Gastroesophageal sphincter (tissue), 3 donors: ENCODE data around the gene MACROD2.

Experiments used
- POLR2A ChIP-seq, 2 donors: fragments of 450-650 bp; IDR thresholded peaks; one replicate each; pipeline ENCODE4 v1.6.1; 2017; ENCODE audit warnings: antibody characterized with exemption in 2 of 2, mild to moderate bottlenecking in 2 of 2, moderate library complexity in 1 of 2
- TF ChIP-seq, protein P1 (sequence below), 4 experiments: fragments of 200-600 bp in 2 of 4; fragments of 450-650 bp in 2 of 4; sonication (generic) in 1 of 4; IDR thresholded peaks; one replicate each; pipeline ENCODE4 v1.5.1; 2017 to 2019; ENCODE audit warnings: antibody characterized with exemption in 4 of 4, mild to moderate bottlenecking in 2 of 4, moderate library complexity in 2 of 4

DNA sequence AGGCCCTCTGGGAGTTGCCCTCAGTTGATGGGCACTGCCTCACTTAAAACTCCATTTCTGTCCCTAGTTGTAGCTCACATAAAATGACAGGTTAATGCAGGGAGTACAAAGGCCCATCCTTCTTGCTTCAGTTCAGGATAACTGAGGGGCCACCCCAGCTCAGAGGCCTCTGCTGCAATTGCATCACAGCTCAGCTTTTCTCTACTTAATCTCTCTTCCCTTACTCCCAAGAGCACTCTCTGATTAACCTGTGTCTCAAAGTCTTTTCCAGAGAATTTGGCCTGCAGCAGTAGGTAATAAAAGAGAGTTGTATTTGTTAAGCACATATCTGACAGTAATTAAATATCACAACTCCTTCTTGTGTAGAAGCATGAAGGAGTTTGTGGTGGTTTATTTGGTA, 383.0 kb downstream of the MACROD2 start:
- no peak for TF ChIP-seq POLR2A (IDR thresholded peaks at IDR 0.05)
- TF ChIP-seq, protein P1, sequence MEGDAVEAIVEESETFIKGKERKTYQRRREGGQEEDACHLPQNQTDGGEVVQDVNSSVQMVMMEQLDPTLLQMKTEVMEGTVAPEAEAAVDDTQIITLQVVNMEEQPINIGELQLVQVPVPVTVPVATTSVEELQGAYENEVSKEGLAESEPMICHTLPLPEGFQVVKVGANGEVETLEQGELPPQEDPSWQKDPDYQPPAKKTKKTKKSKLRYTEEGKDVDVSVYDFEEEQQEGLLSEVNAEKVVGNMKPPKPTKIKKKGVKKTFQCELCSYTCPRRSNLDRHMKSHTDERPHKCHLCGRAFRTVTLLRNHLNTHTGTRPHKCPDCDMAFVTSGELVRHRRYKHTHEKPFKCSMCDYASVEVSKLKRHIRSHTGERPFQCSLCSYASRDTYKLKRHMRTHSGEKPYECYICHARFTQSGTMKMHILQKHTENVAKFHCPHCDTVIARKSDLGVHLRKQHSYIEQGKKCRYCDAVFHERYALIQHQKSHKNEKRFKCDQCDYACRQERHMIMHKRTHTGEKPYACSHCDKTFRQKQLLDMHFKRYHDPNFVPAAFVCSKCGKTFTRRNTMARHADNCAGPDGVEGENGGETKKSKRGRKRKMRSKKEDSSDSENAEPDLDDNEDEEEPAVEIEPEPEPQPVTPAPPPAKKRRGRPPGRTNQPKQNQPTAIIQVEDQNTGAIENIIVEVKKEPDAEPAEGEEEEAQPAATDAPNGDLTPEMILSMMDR (IDR thresholded peaks at IDR 0.05) = no peak
